HL-60/S4 treated with retinoic acid at 250 ng/mL for 4 days and 3 days (cell line): ENCODE measurements around the gene CCDC91.

ENCODE experiments used
- in situ Hi-C: fragments of 300-500 bp; cut with MboI; formaldehyde crosslinking; loops from 2 replicates; pipeline ENCODE4 v1.7.0; 2022; ENCODE audit warnings: low sequenced_read_pairs

Gene CCDC91

GRCh38 chr12:28513983-28514382, 323.7 kb downstream of the CCDC91 start:
- in situ Hi-C loops = no loop called here

DNA sequence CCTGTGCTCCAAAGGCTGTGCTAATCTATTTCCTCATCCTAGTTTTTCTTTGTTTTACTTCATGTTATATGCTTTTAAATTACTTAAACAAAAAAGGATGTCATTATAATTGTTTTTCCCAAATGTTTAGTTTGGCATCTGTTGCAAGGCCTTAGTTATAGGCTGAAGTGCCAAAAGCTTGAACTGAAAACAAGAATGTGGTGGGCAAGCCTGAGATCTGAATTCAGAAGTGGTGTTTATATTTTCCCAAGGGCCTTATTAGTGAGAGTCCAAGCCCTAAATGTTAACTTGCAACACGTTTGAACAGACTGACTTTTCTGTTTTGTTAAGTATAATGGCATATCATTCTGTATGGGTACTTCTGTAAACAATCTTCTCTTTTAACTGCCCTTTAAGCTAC, 326.8 kb downstream of the CCDC91 start:
- in situ Hi-C loops = no loop called here

DNA sequence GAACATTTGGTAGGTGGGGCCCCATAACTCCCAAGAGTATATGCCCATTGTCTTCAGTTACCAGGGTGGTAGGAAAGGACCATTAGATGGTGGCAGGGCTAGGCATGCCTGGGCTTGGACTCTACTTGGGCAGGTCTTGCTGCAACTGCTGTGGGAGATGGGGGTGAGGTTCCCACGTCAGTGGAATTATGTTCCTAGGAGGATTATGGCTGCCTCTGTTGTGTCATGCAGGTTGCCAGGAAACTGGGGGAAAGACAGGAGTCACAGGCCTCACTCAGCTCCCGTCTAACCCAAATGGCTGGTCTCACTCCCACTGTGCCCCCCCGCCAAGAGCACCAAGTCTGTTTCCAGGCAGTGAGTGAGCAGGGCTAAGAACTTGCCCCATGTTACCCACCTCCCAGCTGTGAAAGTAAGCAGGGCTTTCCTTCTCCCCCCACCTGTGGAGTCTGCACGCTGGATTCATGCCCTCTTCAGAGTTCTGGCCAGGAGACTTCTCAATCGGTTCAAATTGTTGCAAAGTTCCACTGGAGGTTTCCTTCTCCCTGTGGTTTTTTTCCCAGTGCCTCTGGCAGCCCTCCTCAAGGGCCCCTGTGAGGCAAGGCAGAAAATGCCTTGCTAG, 337.5 kb downstream of the CCDC91 start:
- in situ Hi-C loops = no loop called here

- in situ Hi-C loops = no loop called here
These were observed 345.0 kb downstream of the CCDC91 start for GRCh38 chr12:28535216-28535615.

- in situ Hi-C loops = no loop called here
These were observed 345.8 kb downstream of the CCDC91 start for GRCh38 chr12:28536088-28536487.

- in situ Hi-C loops = no loop called here
These were observed 347.2 kb downstream of the CCDC91 start for GRCh38 chr12:28537474-28537873.

DNA sequence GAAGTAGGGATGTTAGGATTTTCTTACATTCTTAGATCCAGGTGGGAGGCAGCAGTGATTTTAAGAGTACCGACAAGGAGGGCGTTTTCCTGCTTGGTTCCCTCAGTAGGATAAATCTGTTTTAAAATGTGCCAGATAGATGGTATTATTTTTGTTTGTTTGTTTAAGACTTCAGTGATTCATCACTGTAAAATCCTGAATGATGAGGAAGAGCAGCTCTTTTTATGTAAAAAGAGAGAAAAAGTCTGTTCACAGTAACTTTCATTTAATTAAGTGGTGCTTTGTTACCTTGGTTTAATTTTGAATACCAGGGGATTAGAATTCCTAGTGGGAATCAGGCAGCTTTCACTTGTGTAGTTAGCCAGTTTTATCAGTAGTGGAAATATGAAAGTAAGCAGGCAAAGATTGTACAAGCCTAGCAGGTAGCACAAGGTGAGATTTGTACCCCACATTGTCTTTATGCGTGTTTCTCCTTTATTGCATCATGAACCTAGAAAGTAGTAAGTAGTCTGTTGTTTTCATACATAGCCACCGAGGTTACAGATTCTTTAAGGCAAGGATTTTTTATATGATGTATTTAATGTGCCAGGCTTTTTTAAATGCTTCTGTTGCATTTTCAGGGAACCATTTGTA, 349.6 kb downstream of the CCDC91 start:
- in situ Hi-C loops = no loop called here

- in situ Hi-C loops = no loop called here
These were observed 350.1 kb downstream of the CCDC91 start for GRCh38 chr12:28540324-28540714.

DNA sequence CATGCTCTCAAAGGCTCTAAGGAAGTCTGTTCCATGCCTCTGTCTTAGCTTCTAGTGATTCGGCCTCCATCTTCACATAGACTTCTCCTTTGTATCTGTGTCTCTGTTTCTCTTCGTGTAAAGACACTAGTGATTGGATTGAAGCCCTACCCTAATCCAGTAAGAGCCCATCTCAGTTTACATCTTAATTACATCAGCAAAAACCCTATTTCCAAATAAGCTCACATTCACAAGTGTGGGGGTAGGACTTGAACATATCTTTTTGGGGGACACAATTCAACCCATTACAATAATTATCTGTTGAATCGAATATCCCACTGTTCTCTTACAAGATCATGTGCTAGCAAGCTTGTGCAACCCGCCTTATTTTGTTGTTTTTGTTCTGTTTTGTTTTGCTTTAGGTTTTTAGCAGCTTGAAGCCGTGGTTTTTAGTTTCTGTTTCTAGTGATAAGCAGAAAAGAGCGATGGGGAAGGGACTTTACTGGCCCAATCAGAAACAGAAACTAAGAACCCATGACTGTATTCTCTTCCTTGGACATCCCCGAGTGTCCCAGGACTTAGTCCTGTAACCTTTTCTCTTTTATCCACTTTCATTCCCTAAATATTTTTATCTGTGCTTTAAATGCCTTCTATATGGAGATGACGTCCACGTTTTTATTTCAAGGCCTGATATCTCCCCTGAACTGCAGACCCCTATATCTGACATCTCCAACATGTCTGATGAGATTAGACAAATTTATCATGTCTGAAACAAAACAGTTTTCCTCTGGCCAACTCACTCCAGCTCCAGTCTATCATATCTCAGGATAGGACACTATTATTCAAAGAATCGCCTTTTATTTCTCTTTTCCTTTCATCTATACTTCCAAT, 353.0 kb downstream of the CCDC91 start:
- in situ Hi-C loops = no loop called here

DNA sequence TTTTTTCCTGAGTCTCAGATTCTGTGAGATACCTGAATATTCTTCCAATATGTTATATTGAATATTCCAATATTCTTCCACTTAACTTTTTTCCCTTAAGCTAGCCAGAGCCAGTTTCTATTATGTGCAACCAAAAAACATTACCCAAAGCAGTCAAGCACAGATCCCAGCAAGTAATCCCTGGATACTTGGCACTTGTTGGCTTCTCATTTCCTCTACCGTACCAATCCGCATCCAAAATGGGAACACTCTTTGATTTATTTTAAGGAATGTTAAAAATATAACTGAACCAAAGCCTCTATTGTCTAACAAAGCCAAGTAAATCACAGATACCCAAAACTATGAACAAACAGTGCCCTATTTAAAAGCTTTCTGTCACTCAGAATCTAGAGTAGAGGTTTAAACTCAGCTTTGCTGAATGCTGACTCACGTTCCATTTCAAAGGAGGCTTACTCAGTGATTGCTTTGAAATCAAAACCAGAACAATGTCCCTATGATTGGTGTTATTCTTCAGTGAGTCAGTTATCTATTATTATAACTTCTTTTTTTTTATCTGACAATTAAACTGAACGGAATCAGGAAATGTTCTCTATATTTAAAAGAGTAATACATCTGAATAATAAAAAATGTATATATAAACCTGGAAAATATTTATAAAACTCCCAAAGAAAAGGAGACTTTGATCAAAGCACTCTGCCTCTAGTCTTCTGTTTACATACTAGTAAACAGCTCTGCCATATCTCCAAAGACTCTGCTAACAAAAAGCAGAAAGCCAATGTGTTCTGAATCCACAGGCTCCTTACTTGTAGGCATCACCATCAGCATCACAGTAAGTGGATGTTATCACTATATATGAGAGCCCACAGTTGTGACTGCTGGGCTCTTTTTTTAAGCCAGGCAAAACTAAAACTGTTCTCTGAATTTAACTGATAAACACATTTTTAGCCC, 360.8 kb downstream of the CCDC91 start:
- in situ Hi-C loops = no loop called here

DNA sequence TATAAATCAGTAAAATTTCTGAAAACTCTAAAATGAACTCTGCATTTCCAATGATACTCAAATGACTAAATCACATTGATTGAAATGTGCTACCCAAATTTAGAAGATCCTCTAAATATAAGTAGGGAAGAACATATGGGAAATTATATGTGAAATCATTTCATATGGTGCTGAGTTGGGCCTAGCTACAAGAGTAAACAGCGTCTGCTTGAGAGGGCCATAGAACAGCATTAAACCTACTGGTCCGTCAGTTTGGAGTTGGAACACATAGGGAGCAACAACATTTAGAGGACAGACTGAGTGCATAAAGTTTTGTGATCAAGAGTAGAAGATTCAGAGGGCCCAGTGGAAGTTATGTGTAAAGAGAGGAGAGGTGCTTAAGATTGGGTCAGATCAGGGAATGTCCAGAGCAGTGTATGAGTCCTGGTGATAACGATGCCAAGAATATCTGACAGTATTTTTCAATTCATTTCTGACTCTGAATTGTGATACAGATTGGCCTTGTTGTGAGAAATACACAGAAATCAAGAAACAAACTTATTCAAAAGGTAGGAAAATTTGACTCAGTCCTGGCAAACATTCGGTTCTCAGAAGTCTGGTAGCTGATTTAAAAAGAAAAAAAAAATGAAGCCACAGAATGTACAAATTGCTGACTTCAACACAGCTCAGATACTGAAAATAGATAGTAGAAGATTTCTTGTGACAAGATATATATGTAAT, 362.2 kb downstream of the CCDC91 start:
- in situ Hi-C loops = no loop called here

- in situ Hi-C loops = no loop called here
These were observed 365.5 kb downstream of the CCDC91 start for GRCh38 chr12:28555748-28556147.

GRCh38 chr12:28558250-28558649, 368.0 kb downstream of the CCDC91 start:
- in situ Hi-C loops = no loop called here

DNA sequence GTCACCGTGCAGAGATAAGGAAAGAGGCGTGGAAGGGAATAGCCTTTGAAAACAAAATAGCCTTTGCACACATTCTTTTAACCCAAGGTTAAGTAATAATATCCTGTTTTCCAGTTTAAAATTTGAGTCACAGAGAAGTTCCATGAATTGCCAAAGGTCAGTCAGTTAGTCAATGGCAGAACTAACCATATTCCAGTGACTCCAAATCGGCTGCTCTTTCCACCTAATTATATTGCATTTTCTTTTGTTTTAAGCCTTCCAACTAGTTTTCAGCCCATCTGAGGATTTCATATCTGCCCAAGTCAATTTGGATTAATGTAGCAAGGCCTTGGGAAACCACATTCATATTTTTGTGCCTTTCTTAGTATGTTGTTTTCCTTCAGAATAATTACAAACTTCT, 373.0 kb downstream of the CCDC91 start:
- in situ Hi-C loops = no loop called here

- in situ Hi-C loops = no loop called here
These were observed 373.7 kb downstream of the CCDC91 start for GRCh38 chr12:28563936-28564335.

DNA sequence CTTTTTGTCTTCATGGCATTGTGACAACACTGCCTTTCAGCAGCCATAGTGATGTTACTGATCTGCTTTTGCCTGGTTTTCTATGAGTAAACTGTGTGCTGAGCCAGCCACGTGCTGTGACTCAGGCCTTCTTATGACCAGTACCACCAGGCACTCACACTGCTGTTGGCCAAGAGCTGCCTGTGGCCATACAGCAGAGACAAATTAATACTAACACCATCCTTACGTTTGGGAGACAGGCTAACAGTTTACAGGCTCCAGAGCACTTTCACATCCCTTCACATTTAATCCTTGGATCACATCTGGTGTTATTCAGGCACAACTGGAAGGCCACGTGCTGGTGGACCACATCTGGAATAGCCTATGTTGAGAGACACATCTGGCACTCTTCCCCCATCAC, 377.9 kb downstream of the CCDC91 start:
- in situ Hi-C loops = no loop called here

GRCh38 chr12:28568704-28569103, 378.4 kb downstream of the CCDC91 start:
- in situ Hi-C loops = no loop called here

DNA sequence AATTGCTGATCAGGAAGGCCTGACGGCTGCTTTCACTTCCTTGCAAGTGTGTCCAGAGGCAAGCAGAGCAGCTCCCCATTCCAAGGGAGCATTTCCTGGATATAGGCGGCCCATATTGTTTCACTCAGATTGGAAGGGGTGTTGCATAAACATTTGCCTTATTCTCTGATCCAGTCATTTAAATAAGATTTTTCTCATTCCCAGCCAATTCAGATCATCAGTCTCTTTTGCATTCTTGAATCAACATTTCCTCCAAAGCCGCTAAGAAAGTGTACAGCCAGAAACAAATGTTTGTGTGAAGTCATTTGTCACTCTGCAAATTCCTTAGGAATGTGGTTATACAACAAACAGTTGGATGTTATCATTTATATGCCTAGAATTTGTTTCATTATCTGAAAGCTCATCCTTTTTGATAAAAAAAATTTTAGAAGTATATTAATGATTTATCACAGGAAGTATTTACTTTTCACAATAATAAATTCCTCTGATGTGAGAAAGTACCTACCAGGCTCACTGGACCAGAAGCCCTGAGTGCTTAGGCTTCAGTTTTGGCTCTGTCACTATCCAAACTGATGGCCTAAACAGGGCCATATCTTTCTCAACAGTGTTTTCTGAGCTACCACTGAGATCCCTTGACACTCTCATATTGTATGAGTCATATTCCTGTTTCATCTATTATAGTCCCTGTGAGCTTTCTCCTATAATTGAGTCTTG, 379.6 kb downstream of the CCDC91 start:
- in situ Hi-C loops = no loop called here

- in situ Hi-C loops = no loop called here
These were observed 380.6 kb downstream of the CCDC91 start for GRCh38 chr12:28570811-28571210.
